ENCODE measurements around the gene HPS4.

HPS4 gene

DNA sequence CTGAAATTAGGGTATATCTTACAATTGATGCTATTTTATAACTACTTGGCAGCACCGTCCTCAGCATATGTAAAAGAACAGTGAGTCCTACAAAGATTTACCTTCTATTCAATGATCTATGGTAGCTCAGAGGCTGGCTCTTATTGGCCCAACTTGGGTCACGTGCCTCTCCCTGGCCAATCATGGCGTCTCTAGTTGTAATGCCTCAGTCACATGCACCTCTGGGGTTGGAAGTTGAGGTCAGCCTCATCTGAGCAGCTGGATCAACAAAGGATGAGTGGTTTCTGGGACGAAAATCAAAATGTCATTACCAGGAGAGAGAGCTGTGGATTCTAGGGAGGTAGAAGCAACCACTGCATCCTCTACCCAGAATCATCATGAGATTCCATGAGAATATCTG is 77.5 kb downstream of the HPS4 start:
- peak; percentile 96 for DNase-seq

DNA sequence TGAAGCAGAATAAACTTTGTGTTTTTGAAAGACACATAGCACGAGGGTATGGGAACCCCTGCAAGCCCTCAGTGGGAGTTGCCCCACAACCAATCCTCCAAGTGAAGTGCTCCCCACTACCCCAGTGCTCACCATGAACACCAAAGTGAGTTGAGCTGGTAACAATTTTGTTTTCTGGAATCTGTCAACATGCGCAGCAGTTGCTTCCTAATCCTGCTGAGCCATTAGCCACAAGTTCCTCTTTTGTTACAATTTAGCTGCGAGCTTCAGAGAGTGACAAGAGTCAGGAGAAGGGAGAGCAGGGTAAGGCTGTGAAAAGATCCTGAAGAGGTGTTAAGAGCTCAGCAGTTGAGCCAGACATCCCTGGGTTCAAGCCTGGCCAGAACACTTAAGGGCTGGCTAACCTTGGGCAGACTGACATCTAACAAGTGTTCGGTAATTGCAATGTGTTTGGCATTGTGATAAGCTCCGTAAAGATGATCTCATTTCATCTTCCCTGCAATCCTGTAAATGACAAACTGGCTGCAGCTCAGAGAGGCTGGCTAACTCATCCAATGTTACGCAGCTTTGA is 78.6 kb downstream of the HPS4 start:
- DNase-seq, result no peak

DNA sequence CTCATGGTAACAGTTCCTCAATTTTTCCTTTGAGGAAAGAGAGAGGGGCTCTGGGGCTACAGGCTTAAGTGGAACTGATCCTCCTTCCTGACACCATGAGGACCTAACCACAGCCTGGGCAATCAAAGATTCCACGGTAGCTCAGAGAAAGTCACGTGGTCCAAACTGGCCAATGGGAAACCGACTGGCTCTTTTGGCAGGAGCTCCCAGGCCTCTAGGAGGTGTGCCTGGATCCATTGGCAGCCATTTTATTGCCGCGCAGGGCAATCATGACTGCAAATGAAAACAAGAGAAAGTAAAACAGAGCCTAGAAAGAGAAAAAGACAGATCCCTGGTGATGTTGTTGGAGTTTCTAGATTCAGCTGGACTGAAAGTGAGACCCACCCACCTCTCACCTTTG is 81.9 kb downstream of the HPS4 start:
- no peak for DNase-seq
